Hepatocyte (in vitro differentiated cells): ENCODE data around the gene FBXO36. TPM values are rescaled to one million over a fixed set of nuclear protein-coding genes. Genes with fewer than 3 reads are reported as not detected.
A peak's percentile ranks its signal among the peaks of the same experiment; 100 is the strongest.

Experiments
- DNase-seq: peaks from one replicate; pipeline ENCODE4 v3.0.0-alpha.2; 2016; ENCODE audit warnings: low spot score
- H2AFZ ChIP-seq: fragments of 200-600 bp; sonication (generic); 2 replicates; pipeline ENCODE4 v1.6.0; 2016; ENCODE audit warnings: antibody characterized with exemption, mild to moderate bottlenecking
- H3K27ac ChIP-seq: fragments of 200-600 bp; sonication (generic); 2 replicates; pipeline ENCODE4 v1.5.1; 2016; ENCODE audit warnings: mild to moderate bottlenecking
- H3K27me3 ChIP-seq: fragments of 200-600 bp; sonication (generic); 2 replicates; pipeline ENCODE4 v1.6.1; 2016
- H3K36me3 ChIP-seq: fragments of 200-600 bp; sonication (generic); replicated peaks from 2 replicates; pipeline ENCODE4 v1.5.1; 2016; ENCODE audit warnings: low read depth; ENCODE audit not compliant: insufficient read depth
- H3K4me1 ChIP-seq: fragments of 200-600 bp; sonication (generic); 2 replicates; pipeline ENCODE4 v1.5.1; 2016; ENCODE audit warnings: mild to moderate bottlenecking, moderate library complexity; ENCODE audit not compliant: insufficient read depth
- H3K4me2 ChIP-seq: fragments of 200-600 bp; sonication (generic); 2 replicates; pipeline ENCODE4 v1.6.0; 2016
- H3K4me3 ChIP-seq: fragments of 200-600 bp; sonication (generic); 2 replicates; pipeline ENCODE4 v1.5.1; 2016; ENCODE audit warnings: mild to moderate bottlenecking
- H3K79me2 ChIP-seq: fragments of 200-600 bp; sonication (generic); 2 replicates; pipeline ENCODE4 v1.6.0; 2017; ENCODE audit warnings: mild to moderate bottlenecking
- H3K9me2 ChIP-seq: fragments of 200-600 bp; sonication (generic); replicated peaks from 2 replicates; pipeline ENCODE4 v1.6.0; 2017; ENCODE audit warnings: mild to moderate bottlenecking; ENCODE audit not compliant: insufficient read depth
- H3K9me3 ChIP-seq: fragments of 200-600 bp; sonication (generic); 2 replicates; pipeline ENCODE4 v1.5.1; 2016; ENCODE audit warnings: low read depth, mild to moderate bottlenecking
- H4K20me1 ChIP-seq: fragments of 200-600 bp; sonication (generic); 2 replicates; pipeline ENCODE4 v1.6.0; 2016; ENCODE audit warnings: mild to moderate bottlenecking; ENCODE audit not compliant: insufficient read depth, poor library complexity, severe bottlenecking
- CTCF ChIP-seq: fragments of 200-600 bp; sonication (generic); IDR thresholded peaks from 2 replicates; pipeline ENCODE4 v1.5.1; 2016; ENCODE audit warnings: antibody characterized with exemption, mild to moderate bottlenecking; ENCODE audit not compliant: poor library complexity
- EZH2 ChIP-seq: fragments of 200-600 bp; sonication (generic); IDR thresholded peaks from 2 replicates; pipeline ENCODE4 v1.6.1; 2016; ENCODE audit warnings: antibody characterized with exemption, mild to moderate bottlenecking, borderline replicate concordance
- EZH2phosphoT487 ChIP-seq: fragments of 200-600 bp; sonication (generic); IDR thresholded peaks from one replicate; pipeline ENCODE4 v1.6.1; 2018; ENCODE audit warnings: antibody characterized with exemption, mild to moderate bottlenecking, low read depth, moderate library complexity; ENCODE audit not compliant: unreplicated experiment, severe bottlenecking
- WGBS: methylation state at CpG from one replicate; pipeline ENCODE4 v1.1.6; 2016; ENCODE audit warnings: low lambda C conversion rate; ENCODE audit errors: missing lambda C conversion rate; 5-methylcytosine and 5-hydroxymethylcytosine counted together
- polyA plus RNA-seq: library from polyadenylated mRNA; unstranded; fragments of >200 nt; fragmentation: Nextera tagmentation; extraction: Ambion mirVana; gene quantifications from 2 replicates; pipeline ENCODE4 v1.2.1, GENCODE V29; 2016
- total RNA-seq: library from RNA; depleted of rRNA; stranded (reverse); fragments of >200 nt; gene quantifications from 2 replicates; pipeline ENCODE4 v1.2.3, GENCODE V29; 2014

FBXO36 gene
- total and polyA plus RNA-seq, 2 experiments from 2014 or later: 2.6 to 6.1 TPM

- H3K9me2 ChIP-seq: no peaks in the 10 kb centered on the region
- no peaks in the 10 kb centered on the region for H3K9me3 ChIP-seq
- 52% methylated on average over 1 of the region's 1 CpG for WGBS
- H3K4me2 ChIP-seq: no peak overlapping the region
- H3K36me3 ChIP-seq: no peaks in the 10 kb centered on the region
- TF ChIP-seq EZH2phosphoT487: no peak
- TF ChIP-seq EZH2: no peak
- TF ChIP-seq CTCF: peak; percentile 36
- no peak overlapping the region for H2AFZ ChIP-seq
- peak; percentile 11 for DNase-seq
- H3K4me3 ChIP-seq: no peak overlapping the region
- no peaks in the 10 kb centered on the region for H3K4me1 ChIP-seq
- no peaks in the 10 kb centered on the region for H3K27me3 ChIP-seq
- H3K79me2 ChIP-seq: peaks cover 100% of the 10 kb centered on the region
- H4K20me1 ChIP-seq: peaks cover 93% of the 10 kb centered on the region
- peak overlapping the region; percentile 36 for H3K27ac ChIP-seq
Observed at GRCh38 chr2:229910832-229911412, 11.4 kb upstream of the FBXO36 start.

DNA sequence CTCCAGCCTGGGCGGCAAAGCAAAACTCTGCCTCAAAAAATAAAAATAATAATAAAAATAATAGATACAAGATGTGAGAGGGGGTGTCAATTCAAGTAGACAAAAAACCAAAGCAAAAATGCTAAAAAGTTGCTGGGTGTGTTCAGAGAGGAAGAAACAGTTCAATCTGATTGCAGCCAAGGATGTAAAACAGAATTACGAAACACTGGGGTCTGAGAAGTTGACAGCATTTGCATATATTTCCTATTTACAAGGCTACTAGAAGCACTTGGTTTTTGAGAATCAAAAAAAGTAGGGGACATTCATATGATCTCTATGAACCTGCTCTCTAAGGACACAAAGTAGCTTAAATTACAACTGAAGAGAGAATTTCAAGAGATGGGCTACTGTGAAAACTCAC lies 8.1 kb upstream of the FBXO36 start:
- 93% methylated on average over 2 of the region's 2 CpGs for WGBS
- H3K4me2 ChIP-seq: no peak overlapping the region

DNA sequence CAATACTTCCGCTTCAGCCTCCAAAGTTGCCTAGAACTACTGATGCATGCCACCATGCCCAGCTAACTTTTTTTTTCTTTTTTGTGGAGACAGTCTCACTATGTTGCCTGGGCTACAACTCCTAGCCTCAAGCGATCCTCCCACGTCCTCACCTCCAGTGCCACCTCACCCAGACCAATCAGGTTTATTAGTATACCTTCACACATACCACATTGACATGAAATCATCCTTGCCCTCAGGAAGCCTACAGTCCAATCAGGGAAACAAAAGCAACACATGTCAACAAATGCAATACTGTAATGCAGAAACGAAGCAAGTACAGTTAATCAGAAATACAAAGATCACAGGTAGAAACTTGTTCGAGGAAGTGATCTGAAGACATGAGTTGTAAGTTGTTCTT lies 4.5 kb upstream of the FBXO36 start:
- DNase-seq: no peak
- H3K36me3 ChIP-seq: no peaks in the 10 kb centered on the region
- WGBS: 96% methylated on average over 5 of the region's 5 CpGs
- H3K9me3 ChIP-seq: no peaks in the 10 kb centered on the region
- H3K79me2 ChIP-seq: peaks cover 88% of the 10 kb centered on the region
- H3K27ac ChIP-seq: no peak overlapping the region
- H3K4me2 ChIP-seq: no peak overlapping the region
- no peak overlapping the region for H3K4me3 ChIP-seq
- no peaks in the 10 kb centered on the region for H3K27me3 ChIP-seq
- H3K9me2 ChIP-seq: no peaks in the 10 kb centered on the region
- peaks cover 83% of the 10 kb centered on the region for H4K20me1 ChIP-seq
- no peaks in the 10 kb centered on the region for H3K4me1 ChIP-seq
- no peak overlapping the region for H2AFZ ChIP-seq
- TF ChIP-seq EZH2phosphoT487 (no peak), CTCF (no peak), EZH2 (no peak)

More for the DNA sequence above, 8.1 kb upstream of the FBXO36 start:
- Histone ChIP-seq H3K27me3 (no peaks in the 10 kb centered on the region), H3K79me2 (peaks cover 100% of the 10 kb centered on the region), H3K4me3 (no peak overlapping the region), H3K36me3 (no peaks in the 10 kb centered on the region), H4K20me1 (peaks cover 100% of the 10 kb centered on the region), H3K9me2 (no peaks in the 10 kb centered on the region), H2AFZ (no peak overlapping the region), H3K9me3 (no peaks in the 10 kb centered on the region), H3K27ac (no peak overlapping the region), H3K4me1 (no peaks in the 10 kb centered on the region)
- no peak for TF ChIP-seq EZH2
- TF ChIP-seq EZH2phosphoT487: no peak
- TF ChIP-seq CTCF: no peak
- DNase-seq: no peak

GRCh38 chr2:229920011-229920641 lies 2.2 kb upstream of the FBXO36 start:
- Histone ChIP-seq H3K4me2 (peak overlapping the region; percentile 84), H3K79me2 (peaks cover 83% of the 10 kb centered on the region), H3K4me3 (peak overlapping the region; percentile 61), H3K4me1 (peaks cover 5% of the 10 kb centered on the region), H2AFZ (peak overlapping the region; percentile 29), H3K36me3 (no peaks in the 10 kb centered on the region), H3K27ac (peak overlapping the region; percentile 100), H3K9me2 (no peaks in the 10 kb centered on the region), H4K20me1 (peaks cover 60% of the 10 kb centered on the region), H3K27me3 (no peaks in the 10 kb centered on the region), H3K9me3 (no peaks in the 10 kb centered on the region)
- 7% methylated on average over 20 of the region's 20 CpGs for WGBS
- peak; percentile 28 for DNase-seq
- no peak for TF ChIP-seq EZH2
- TF ChIP-seq EZH2phosphoT487: no peak
- TF ChIP-seq CTCF: no peak
